ENCODE results near the gene JMJD8. TPM values are rescaled to one million over a fixed set of nuclear protein-coding genes. Genes with fewer than 3 reads are reported as not detected.
"Not testable (repeated sequence)": the region's sequence is repeated elsewhere in the genome, so short reads cannot be mapped to it uniquely, and the experiment has no call there.

Gene JMJD8
- total RNA-seq, 1 donor from 2014 or later = 37.2 TPM

- intact Hi-C loops (cut with micrococcal nuclease) = no loop called here
Observed at GRCh38 chr16:693364-693763, 9.2 kb upstream of the JMJD8 start.

- intact Hi-C loops (cut with micrococcal nuclease) = no loop called here
Observed at GRCh38 chr16:692356-693108, 8.4 kb upstream of the JMJD8 start.

GRCh38 chr16:691242-691641, 7.1 kb upstream of the JMJD8 start:
- intact Hi-C loops (cut with micrococcal nuclease) = not testable (repeated sequence)

- intact Hi-C loops (cut with micrococcal nuclease) = no loop called here
Observed at GRCh38 chr16:689175-689897, 5.2 kb upstream of the JMJD8 start.

- intact Hi-C loops (cut with micrococcal nuclease) = no loop called here
Observed at GRCh38 chr16:687499-687898, 3.4 kb upstream of the JMJD8 start.

GRCh38 chr16:686459-687260, 2.5 kb upstream of the JMJD8 start:
- intact Hi-C loops (cut with micrococcal nuclease) = no loop called here

GRCh38 chr16:685967-686366, 1.8 kb upstream of the JMJD8 start:
- intact Hi-C loops (cut with micrococcal nuclease) = no loop called here

GRCh38 chr16:684961-685696, 995 bp upstream of the JMJD8 start:
- intact Hi-C loops (cut with micrococcal nuclease) = loop anchor here (1.0 kb wide), 1 partner anchor 49 kb away; the partner anchor contains the start of gene METTL26

- intact Hi-C loops (cut with micrococcal nuclease) = loop anchor here (1.0 kb wide), 1 partner anchor 47 kb away; the partner anchor contains the start of gene METTL26
Observed at GRCh38 chr16:683396-684070, 601 bp downstream of the JMJD8 start.

- intact Hi-C loops (cut with micrococcal nuclease) = no loop called here
Observed at GRCh38 chr16:682493-683395, 1.4 kb downstream of the JMJD8 start.

GRCh38 chr16:681746-682427, 2.2 kb downstream of the JMJD8 start:
- intact Hi-C loops (cut with micrococcal nuclease) = no loop called here

GRCh38 chr16:680967-681745, 3.0 kb downstream of the JMJD8 start:
- intact Hi-C loops (cut with micrococcal nuclease) = loop anchor here (1.0 kb wide), 1 partner anchor 44 kb away; no protein-coding TSS in a partner anchor

GRCh38 chr16:680625-680945, 3.5 kb downstream of the JMJD8 start:
- intact Hi-C loops (cut with micrococcal nuclease) = loop anchor here (1.0 kb wide), 1 partner anchor 43 kb away; no protein-coding TSS in a partner anchor

- intact Hi-C loops (cut with micrococcal nuclease) = loop anchor here (1.0 kb wide), 2 partner anchors 12 to 43 kb away; partner anchors contain the start of gene RHOT2
Observed at GRCh38 chr16:679814-680624, 4.1 kb downstream of the JMJD8 start, which contains the start of gene STUB1. STUB1 (plus strand) TSS chr16:680410; CDS start chr16:680526, 116 bp downstream.

GRCh38 chr16:678858-679813, 5.0 kb downstream of the JMJD8 start:
- intact Hi-C loops (cut with micrococcal nuclease) = loop anchor here (1.0 kb wide), 1 partner anchor 11 kb away; the partner anchor contains the start of gene RHOT2
